Measurements from ENCODE around the gene AQP12A.

The AQP12A gene

DNA sequence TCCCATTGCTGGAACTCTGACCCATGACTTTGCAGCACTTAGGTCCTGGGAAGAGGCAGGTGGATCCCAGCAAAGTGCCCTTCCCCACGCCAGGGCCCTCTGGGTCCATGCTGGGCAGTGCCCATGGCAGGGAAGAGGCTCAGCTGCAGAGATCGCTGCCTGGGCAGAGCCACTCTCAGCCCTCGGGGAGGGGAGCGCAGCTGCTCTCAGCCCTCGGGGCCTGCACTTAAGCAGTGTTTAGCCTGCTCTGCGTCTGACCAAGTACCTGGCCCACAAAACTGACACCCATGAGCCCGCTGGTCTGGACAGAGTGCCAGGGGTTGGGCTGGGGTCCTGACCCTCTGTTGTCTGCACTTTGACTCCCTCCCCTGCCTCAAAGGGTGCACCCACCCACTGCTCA is 46.3 kb downstream of the AQP12A start:
- no peak for TF ChIP-seq SIN3A (IDR thresholded peaks at IDR 0.05; ENCODE audit: borderline replicate concordance, insufficient read depth, low read length)
- TF ChIP-seq, protein P1, sequence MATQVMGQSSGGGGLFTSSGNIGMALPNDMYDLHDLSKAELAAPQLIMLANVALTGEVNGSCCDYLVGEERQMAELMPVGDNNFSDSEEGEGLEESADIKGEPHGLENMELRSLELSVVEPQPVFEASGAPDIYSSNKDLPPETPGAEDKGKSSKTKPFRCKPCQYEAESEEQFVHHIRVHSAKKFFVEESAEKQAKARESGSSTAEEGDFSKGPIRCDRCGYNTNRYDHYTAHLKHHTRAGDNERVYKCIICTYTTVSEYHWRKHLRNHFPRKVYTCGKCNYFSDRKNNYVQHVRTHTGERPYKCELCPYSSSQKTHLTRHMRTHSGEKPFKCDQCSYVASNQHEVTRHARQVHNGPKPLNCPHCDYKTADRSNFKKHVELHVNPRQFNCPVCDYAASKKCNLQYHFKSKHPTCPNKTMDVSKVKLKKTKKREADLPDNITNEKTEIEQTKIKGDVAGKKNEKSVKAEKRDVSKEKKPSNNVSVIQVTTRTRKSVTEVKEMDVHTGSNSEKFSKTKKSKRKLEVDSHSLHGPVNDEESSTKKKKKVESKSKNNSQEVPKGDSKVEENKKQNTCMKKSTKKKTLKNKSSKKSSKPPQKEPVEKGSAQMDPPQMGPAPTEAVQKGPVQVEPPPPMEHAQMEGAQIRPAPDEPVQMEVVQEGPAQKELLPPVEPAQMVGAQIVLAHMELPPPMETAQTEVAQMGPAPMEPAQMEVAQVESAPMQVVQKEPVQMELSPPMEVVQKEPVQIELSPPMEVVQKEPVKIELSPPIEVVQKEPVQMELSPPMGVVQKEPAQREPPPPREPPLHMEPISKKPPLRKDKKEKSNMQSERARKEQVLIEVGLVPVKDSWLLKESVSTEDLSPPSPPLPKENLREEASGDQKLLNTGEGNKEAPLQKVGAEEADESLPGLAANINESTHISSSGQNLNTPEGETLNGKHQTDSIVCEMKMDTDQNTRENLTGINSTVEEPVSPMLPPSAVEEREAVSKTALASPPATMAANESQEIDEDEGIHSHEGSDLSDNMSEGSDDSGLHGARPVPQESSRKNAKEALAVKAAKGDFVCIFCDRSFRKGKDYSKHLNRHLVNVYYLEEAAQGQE (IDR thresholded peaks at IDR 0.05; ENCODE audit: insufficient read depth in 1 of 2, low read depth in 2 of 2, low read length in 2 of 2): no peak
- TF ChIP-seq TAF1 (IDR thresholded peaks at IDR 0.05; ENCODE audit: borderline replicate concordance, insufficient read depth, low read length): no peak
- no peak for TF ChIP-seq POLR2AphosphoS5 (IDR thresholded peaks at IDR 0.05; ENCODE audit: low read depth, low read length)
- no peak for TF ChIP-seq FOXP2 (optimal IDR thresholded peaks at IDR 0.05; ENCODE audit: borderline replicate concordance, extremely low read depth, extremely low read length, insufficient read depth)

DNA sequence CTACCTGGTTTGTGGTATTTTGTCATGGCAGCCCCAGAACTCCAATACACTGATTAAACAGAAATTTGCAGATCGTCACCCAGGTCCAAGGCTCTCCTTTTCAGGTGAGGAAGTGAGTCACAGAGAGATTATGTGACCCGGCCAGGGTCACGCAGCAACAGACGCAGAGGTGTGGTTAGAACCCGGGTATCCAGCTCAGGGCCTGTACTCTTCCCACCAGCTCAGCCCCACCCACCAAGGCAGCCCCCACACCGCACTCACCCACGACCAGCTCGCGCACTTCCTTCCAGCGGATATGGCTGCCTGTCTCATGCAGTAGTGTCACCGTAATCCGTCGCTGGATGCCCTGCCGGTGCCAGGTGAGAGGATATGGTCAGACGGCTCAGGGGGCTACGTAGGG is 48.1 kb downstream of the AQP12A start:
- TF ChIP-seq, protein P1 (IDR thresholded peaks at IDR 0.05; ENCODE audit: insufficient read depth in 1 of 2, low read depth in 2 of 2, low read length in 2 of 2): no peak
- TF ChIP-seq SIN3A (IDR thresholded peaks at IDR 0.05; ENCODE audit: borderline replicate concordance, insufficient read depth, low read length): no peak
- no peak for TF ChIP-seq POLR2AphosphoS5 (IDR thresholded peaks at IDR 0.05; ENCODE audit: low read depth, low read length)
- no peak for TF ChIP-seq FOXP2 (optimal IDR thresholded peaks at IDR 0.05; ENCODE audit: borderline replicate concordance, extremely low read depth, extremely low read length, insufficient read depth)
- TF ChIP-seq TAF1 (IDR thresholded peaks at IDR 0.05; ENCODE audit: borderline replicate concordance, insufficient read depth, low read length): no peak

DNA sequence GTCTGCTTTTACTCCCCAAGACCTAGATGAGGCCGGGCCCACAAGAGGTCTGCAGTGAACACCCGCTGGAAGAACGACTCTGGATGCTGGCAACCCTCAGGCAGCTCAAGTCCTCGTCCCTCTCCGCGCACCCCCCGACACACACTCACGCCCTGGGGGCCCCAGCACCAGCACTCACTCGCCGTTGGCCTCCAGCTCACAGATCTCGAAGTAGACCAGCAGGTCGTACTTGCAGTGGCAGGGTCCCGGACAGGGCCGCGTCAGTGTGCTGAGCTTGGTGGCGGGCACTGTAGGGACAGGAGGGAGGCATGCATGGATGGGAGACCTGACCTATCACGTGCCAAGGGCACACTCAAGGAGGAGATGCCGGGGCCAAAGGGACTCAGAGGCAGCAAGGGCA is 49.4 kb downstream of the AQP12A start:
- TF ChIP-seq SIN3A (IDR thresholded peaks at IDR 0.05; ENCODE audit: borderline replicate concordance, insufficient read depth, low read length) (no peak), TAF1 (IDR thresholded peaks at IDR 0.05; ENCODE audit: borderline replicate concordance, insufficient read depth, low read length) (no peak), POLR2AphosphoS5 (IDR thresholded peaks at IDR 0.05; ENCODE audit: low read depth, low read length) (no peak), FOXP2 (optimal IDR thresholded peaks at IDR 0.05; ENCODE audit: borderline replicate concordance, extremely low read depth, extremely low read length, insufficient read depth) (no peak)
- TF ChIP-seq, protein P1 (IDR thresholded peaks at IDR 0.05; ENCODE audit: insufficient read depth in 1 of 2, low read depth in 2 of 2, low read length in 2 of 2): no peak

DNA sequence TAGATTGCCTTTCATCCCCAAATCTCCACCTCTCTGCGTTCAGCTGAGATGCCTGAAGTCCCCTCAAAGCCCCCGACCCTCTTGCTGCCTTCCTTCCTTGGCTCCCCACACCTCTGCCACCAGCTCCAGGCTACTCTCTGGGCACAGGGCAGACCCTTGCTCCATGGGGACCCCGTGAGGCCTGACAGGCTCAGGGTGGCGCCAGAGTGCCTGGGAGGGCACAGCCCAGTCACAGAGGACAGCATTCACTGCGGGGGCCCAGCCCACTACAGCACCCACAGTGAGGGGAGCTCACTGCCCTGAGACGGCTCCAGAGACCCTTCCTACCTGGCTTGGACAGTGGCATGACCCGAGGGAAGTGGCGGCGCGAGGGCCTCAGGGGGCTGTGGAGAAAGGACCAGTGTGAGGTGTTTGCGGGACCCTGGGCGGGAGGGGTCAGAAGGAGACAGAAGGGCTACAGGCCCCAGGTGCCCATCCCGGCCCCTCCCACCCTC is 51.0 kb downstream of the AQP12A start:
- TF ChIP-seq, protein P1 (IDR thresholded peaks at IDR 0.05; ENCODE audit: insufficient read depth in 1 of 2, low read depth in 2 of 2, low read length in 2 of 2): no peak
- TF ChIP-seq SIN3A (IDR thresholded peaks at IDR 0.05; ENCODE audit: borderline replicate concordance, insufficient read depth, low read length): no peak
- TF ChIP-seq FOXP2 (optimal IDR thresholded peaks at IDR 0.05; ENCODE audit: borderline replicate concordance, extremely low read depth, extremely low read length, insufficient read depth): no peak
- no peak for TF ChIP-seq POLR2AphosphoS5 (IDR thresholded peaks at IDR 0.05; ENCODE audit: low read depth, low read length)
- no peak for TF ChIP-seq TAF1 (IDR thresholded peaks at IDR 0.05; ENCODE audit: borderline replicate concordance, insufficient read depth, low read length)

DNA sequence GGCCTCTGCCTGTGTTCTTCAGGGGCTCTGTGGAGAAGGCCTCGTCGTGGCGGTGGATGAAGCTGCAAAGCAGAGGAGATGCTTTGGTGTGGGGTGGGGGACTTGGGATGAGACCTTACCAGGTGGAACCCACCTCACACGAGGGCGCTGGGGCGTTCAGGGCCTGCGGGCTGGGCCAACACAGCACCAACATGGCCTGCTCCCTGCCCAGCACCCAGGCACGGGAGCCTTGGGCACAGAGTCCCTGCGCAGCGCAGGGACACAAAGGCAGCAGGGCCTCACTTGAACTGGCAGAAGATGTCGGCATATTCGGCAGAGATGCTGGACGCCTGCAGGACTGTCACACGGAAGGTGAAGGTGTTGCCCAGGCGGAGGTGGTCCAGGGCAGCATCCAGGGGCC is 53.8 kb downstream of the AQP12A start:
- TF ChIP-seq, protein P1 (IDR thresholded peaks at IDR 0.05; ENCODE audit: insufficient read depth in 1 of 2, low read depth in 2 of 2, low read length in 2 of 2): no peak
- TF ChIP-seq TAF1 (IDR thresholded peaks at IDR 0.05; ENCODE audit: borderline replicate concordance, insufficient read depth, low read length) (no peak), POLR2AphosphoS5 (IDR thresholded peaks at IDR 0.05; ENCODE audit: low read depth, low read length) (no peak), FOXP2 (optimal IDR thresholded peaks at IDR 0.05; ENCODE audit: borderline replicate concordance, extremely low read depth, extremely low read length, insufficient read depth) (no peak), SIN3A (IDR thresholded peaks at IDR 0.05; ENCODE audit: borderline replicate concordance, insufficient read depth, low read length) (no peak)
